Measurements from ENCODE around the gene OR2T35. TPM values are rescaled to one million over a fixed set of nuclear protein-coding genes. Genes with fewer than 3 reads are reported as not detected.
"Not testable (repeated sequence)": the region's sequence is repeated elsewhere in the genome, so short reads cannot be mapped to it uniquely, and the experiment has no call there.

The OR2T35 gene
- total RNA-seq, 1 donor from 2014 or later, result not detected

- not testable (repeated sequence) for DNase-seq (ENCODE audit: extremely low spot score, unreplicated experiment); H3K4me1 Mint-ChIP-seq (ENCODE audit: unreplicated experiment); H3K4me3 Mint-ChIP-seq; H3K27me3 Mint-ChIP-seq; H3K9me3 Mint-ChIP-seq; H3K36me3 Mint-ChIP-seq; H3K27ac Mint-ChIP-seq
These were observed 10.3 kb upstream of the OR2T35 start, which contains the start of gene OR2T27 for GRCh38 chr1:248655354-248655753. TSS of gene OR2T27 (minus strand) at chr1:248655528. CDS start at chr1:248650884, 4,644 bp downstream.

- H3K4me3 Mint-ChIP-seq; H3K27ac Mint-ChIP-seq; H3K9me3 Mint-ChIP-seq; H3K27me3 Mint-ChIP-seq; H3K36me3 Mint-ChIP-seq; DNase-seq (ENCODE audit: extremely low spot score, unreplicated experiment); H3K4me1 Mint-ChIP-seq (ENCODE audit: unreplicated experiment): not testable (repeated sequence)
These were observed 3.9 kb upstream of the OR2T35 start for GRCh38 chr1:248648770-248649536.

- not testable (repeated sequence) for H3K9me3 Mint-ChIP-seq; H3K4me1 Mint-ChIP-seq (ENCODE audit: unreplicated experiment); H3K27me3 Mint-ChIP-seq; H3K27ac Mint-ChIP-seq; DNase-seq (ENCODE audit: extremely low spot score, unreplicated experiment); H3K36me3 Mint-ChIP-seq; H3K4me3 Mint-ChIP-seq
These were observed 2.0 kb downstream of the OR2T35 start for GRCh38 chr1:248642971-248643651.

GRCh38 chr1:248641583-248641982, 3.5 kb downstream of the OR2T35 start:
- H3K36me3 Mint-ChIP-seq; H3K9me3 Mint-ChIP-seq; DNase-seq (ENCODE audit: extremely low spot score, unreplicated experiment); H3K4me3 Mint-ChIP-seq; H3K27ac Mint-ChIP-seq; H3K27me3 Mint-ChIP-seq; H3K4me1 Mint-ChIP-seq (ENCODE audit: unreplicated experiment): not testable (repeated sequence)

- H3K27me3 Mint-ChIP-seq; H3K27ac Mint-ChIP-seq; DNase-seq (ENCODE audit: extremely low spot score, unreplicated experiment); H3K4me3 Mint-ChIP-seq; H3K4me1 Mint-ChIP-seq (ENCODE audit: unreplicated experiment); H3K9me3 Mint-ChIP-seq; H3K36me3 Mint-ChIP-seq: not testable (repeated sequence)
These were observed 4.2 kb downstream of the OR2T35 start for GRCh38 chr1:248640906-248641305.

GRCh38 chr1:248639652-248640051, 5.4 kb downstream of the OR2T35 start:
- H3K27me3 Mint-ChIP-seq; DNase-seq (ENCODE audit: extremely low spot score, unreplicated experiment); H3K36me3 Mint-ChIP-seq; H3K4me1 Mint-ChIP-seq (ENCODE audit: unreplicated experiment); H3K4me3 Mint-ChIP-seq; H3K9me3 Mint-ChIP-seq; H3K27ac Mint-ChIP-seq: not testable (repeated sequence)

- not testable (repeated sequence) for H3K36me3 Mint-ChIP-seq; H3K4me3 Mint-ChIP-seq; H3K27me3 Mint-ChIP-seq; H3K27ac Mint-ChIP-seq; H3K9me3 Mint-ChIP-seq; H3K4me1 Mint-ChIP-seq (ENCODE audit: unreplicated experiment); DNase-seq (ENCODE audit: extremely low spot score, unreplicated experiment)
These were observed 8.5 kb downstream of the OR2T35 start for GRCh38 chr1:248636612-248637011.

- H3K4me1 Mint-ChIP-seq (ENCODE audit: unreplicated experiment); DNase-seq (ENCODE audit: extremely low spot score, unreplicated experiment); H3K27me3 Mint-ChIP-seq; H3K27ac Mint-ChIP-seq; H3K4me3 Mint-ChIP-seq; H3K9me3 Mint-ChIP-seq; H3K36me3 Mint-ChIP-seq: not testable (repeated sequence)
These were observed 10.1 kb downstream of the OR2T35 start, which contains the start of gene OR2T11 for GRCh38 chr1:248634991-248635390. TSS of gene OR2T11 (minus strand) at chr1:248635091. CDS start at chr1:248627128, 7,963 bp downstream.

- DNase-seq (ENCODE audit: extremely low spot score, unreplicated experiment), result no peak
- no peak for TF ChIP-seq CTCF (conservative IDR thresholded peaks at IDR 0.05)
- Mint-ChIP-seq H3K27me3 (no peaks in the 10 kb centered on the region), H3K36me3 (no peaks in the 10 kb centered on the region), H3K4me3 (no peak overlapping the region), H3K9me3 (peaks cover 4% of the 10 kb centered on the region), H3K4me1 (ENCODE audit: unreplicated experiment) (no peaks in the 10 kb centered on the region), H3K27ac (no peak overlapping the region)
These were observed 13.6 kb downstream of the OR2T35 start for GRCh38 chr1:248631354-248632008.
